GM18951 (cell line): Measurements from ENCODE around the gene AKAP8L.

Experiments used
- POLR2A ChIP-seq: IDR thresholded peaks from 4 replicates; pipeline ENCODE4 v1.6.1; 2011; ENCODE audit warnings: mild to moderate bottlenecking; ENCODE audit not compliant: insufficient read length, insufficient read depth; ENCODE audit errors: extremely low read depth
- in situ Hi-C: fragments of 300-500 bp; cut with MboI; formaldehyde crosslinking; loops from one replicate; pipeline ENCODE4 v1.12.0; 2022; ENCODE audit warnings: low sequenced_read_pairs, mixed read lengths, inconsistent platforms; ENCODE audit not compliant: unreplicated experiment

Gene AKAP8L

DNA sequence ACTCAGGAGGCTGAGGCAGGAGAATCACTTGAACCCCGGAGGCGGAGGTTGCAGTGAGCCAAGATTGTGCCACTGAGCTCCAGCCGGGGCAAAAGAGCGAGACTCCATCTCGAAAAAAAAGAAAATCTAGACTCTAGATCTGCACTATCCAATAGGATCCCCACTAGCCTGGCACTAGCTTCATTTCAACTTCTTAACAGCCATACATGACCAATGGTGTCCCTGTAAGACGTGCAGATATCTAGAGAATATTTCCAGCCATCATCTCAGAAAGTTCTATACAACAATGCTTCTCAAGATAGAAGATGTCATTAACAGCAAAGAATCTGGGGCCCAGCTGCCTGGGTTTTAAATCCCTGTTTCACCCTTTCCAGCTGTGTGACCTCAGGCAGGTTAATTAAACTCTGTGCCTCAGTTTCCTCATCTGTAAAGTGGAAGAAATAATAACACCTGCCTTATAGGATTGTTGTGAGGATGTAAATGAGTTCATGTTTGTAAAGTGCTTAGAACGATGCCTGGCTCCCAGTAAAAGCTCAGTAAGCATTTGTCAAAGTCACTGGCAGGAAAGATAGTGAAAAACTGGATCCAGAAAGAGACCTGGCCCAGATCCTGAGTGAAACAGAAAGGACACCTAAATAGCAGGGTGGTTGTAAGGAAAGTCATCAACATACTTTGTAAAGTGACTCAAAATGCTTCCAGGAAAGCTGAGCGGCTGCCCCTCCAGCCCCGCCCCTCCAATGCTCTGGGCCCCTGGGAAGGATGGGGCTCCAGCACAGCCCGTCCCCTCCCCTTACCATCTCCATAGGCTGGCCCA lies 17.4 kb upstream of the AKAP8L start:
- in situ Hi-C loops: no loop called here
- TF ChIP-seq POLR2A: no peak

DNA sequence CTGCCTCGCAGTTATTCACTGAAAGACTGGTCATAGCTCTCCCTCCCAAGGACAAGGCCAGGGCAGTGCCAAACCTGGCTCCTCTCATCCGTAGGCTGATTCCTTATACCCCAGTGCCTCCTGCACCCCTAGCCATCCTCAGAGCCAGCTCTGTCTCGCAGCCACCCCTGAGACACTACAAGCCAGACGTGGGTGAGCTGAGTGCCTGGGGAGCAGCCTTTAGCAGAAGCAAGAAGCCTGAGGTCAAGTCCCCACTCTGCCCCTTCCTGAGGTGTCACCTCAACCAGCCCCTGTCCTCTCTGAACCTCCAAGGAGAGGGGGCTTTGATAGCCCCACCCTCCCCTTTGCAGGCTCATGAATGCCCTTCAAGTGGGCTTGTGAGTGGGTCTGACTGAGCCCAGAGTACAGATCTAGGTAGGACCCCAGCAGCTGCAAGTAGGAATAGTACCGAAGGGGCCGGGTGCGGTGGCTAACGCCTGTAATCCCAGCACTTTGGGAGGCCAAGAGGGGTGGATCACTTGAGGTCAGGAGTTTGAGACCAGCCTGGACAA lies 14.8 kb upstream of the AKAP8L start:
- in situ Hi-C loops: no loop called here
- no peak for TF ChIP-seq POLR2A

DNA sequence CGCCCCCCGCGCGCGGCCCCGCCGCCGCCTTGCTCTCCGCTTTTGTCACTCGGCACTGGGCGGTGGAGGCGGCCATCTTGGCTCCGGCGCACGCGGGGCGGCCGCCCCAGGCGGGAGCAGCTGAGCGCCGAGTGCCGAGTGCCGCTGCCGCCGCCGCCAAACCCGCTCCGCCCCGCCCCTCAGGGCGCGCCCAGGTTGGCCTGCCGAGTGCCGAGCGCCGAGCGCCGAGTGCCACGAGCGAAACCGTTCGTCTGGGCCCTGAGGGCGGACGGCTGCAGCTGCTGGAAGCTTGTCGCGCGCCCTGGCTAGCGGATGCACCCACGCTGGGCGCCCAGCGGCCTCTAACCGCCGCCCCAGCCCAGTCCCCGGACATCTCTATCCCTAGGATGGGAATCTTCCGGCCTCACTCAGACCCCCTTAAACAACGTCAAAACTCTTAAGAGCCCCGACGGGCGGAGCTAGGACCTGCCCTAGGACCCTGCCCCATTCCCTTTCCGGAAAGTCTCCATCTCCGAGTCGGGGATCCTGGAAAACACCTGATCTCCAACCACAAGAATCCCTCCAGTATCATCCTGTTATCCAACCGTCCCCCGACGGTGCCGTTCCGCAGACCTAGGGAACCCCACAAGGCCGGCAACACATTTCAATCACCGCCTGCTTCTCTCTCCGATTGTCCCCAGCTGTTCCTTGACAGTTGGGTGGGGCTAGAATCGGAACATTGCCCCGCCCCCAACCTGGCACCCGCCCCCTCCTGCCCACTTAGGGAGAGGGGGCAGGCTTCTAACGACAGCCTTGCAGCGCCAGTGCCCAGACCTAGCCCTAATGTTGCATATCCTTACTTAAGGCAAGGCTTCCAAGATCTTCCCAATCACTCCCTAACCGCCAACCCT lies 14.1 kb upstream of the AKAP8L start:
- in situ Hi-C loops: no loop called here
- TF ChIP-seq POLR2A: peak; percentile 69

DNA sequence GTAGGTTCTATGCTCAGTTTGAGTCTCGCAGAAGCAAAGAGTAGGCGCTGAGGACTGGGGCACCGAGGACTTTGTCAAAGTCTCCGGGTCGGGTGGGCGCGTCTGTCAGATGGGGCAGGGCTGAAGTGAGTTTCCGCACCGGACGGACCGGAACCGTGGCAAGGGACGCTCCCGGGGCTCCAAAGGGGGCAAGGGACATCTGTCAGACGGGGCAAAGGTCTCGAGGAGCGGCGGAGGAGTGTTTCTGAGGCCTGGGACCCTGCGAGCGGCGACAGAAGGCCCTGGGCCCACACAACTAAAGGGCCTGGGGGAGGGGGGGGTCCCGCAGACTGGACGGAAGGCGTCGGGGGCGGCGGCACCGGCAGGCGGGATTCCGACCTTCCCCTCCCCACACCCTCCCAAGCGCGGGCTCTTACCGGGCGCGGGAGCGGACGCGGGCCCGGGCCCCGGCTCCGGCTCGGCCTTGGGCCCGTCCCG lies 13.3 kb upstream of the AKAP8L start:
- in situ Hi-C loops: no loop called here
- TF ChIP-seq POLR2A: no peak

DNA sequence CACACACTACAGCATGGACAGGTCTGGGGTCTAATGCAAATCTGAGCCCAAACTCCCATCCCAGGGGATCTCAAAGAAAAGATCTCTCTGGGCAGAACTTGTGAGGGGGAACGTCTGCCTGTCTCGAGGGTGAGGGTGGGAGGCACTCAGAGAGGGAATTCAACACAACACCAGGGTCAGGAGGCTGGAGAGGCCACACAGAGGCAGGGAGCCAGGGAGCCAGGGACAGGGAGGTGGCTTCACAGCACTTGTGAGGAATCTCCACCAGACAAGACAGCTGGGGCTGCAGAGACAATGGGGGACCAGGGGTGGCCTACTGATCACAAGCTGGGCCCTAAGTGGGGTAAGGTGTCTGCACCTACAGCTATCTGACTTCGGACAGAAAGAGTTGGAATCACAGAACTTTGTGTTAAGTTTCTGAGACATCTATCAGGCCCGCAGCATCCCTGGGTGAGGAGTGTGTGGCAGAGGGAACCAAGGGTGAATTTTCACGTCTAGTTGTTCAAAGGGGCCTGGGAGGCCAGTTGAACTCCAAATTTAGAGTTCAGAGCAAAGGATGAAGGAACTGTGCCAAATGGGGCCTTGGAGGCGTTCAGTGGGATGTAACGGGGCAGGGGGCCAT lies 12.7 kb upstream of the AKAP8L start:
- in situ Hi-C loops: no loop called here
- no peak for TF ChIP-seq POLR2A

DNA sequence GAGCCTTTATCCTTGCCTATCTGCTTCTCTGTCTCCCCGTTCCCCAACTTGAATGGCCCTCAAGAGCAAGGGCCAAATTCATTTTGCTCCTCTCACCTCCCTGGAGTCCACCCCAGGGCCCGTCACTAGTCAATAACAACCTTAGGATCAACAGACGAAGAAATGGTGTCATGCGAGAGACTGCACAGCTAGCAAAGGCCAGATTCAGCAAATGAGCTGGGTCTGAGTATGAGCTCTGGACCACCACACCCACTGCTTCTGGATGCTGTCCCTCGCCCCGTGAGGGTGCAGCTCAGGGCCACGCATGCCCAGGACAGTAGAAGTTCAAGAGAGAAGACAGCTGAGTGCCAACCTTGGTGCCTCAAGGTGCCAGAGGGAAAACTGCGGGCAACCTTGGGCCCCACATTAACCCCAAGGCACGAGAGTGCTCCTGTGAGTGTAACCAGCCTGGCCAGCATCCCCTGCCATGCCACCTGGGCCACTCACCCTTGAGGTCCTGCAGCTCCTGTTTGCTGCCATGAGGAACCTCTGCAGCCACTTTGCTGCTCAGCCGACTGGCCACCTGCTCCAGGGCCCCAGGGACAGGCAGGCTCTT lies 11.8 kb upstream of the AKAP8L start:
- in situ Hi-C loops: no loop called here
- no peak for TF ChIP-seq POLR2A

DNA sequence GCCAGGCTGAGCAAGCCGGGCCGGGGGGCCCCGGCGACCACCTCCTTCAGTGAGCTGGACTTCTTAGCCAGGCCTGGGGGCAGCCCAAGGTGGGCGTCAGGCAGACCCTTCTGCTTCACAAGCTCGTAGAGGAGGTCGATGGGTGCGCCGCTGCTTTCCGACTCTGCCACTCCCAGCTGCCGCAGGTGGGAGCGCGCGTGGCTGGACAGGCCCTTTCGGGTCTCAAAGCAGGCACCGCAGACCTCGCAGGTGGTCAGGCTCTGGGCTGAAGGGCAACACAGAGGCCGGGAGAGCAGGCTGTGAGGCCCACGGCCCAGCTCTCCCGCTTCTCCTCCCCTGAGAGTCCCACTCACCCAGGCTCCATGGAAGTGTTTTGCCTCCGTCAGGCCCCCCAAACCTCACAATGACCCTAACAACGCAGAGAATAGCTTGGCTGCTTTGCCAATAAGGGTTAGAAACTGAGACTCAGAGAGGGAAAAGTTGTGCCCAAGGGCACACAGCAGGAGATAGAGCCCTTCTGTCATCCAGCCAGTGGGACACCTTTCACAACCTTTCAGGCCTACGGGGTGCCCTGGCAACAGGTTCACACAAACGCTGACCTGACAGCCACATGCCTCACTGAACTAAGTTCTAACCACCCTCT lies 11.2 kb upstream of the AKAP8L start:
- TF ChIP-seq POLR2A: no peak

DNA sequence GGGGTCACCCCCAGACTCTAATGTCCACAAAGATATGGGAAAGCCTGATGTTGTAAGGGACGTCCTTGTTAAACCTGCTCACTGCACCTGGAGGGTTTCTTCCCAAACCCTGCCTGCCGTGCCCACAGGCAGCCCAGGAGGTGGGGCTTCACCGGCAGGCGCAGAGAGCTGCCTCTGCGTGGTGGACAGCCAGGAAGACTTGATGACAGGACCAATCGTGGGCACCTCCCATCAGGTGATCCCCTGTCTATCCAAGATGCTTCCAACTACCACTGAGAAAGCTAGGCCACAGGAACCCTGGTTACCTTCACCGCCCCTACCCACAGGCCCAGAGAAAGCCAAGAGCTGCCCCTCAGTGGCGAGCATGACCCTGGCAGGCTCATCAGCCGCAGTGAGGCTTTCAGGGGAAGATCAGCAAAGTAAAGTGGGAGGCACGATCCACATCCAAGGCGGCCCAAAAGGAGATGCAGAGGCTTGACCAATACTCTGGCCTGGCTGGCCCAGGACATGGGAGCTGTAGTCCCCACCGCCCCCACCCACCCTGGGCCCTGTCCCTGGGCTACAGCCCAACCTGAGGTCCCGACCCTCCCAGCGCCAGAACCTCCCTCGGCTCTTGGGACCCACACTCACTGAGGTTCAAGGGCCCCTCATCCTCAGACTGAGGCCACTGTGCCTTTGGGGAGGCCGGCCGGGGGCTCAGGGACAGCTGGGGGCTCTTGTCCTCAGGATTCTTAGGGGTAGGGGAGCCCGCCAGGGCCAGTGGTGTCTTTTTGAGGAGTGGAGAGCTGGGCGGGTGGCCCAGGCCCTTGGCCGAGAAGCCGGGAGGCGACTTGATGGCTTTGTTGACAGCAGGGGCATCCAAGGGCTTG lies 10.4 kb upstream of the AKAP8L start:
- in situ Hi-C loops: loop anchor here (5.0 kb wide), 1 partner anchor 123 kb away; no protein-coding TSS in a partner anchor
- no peak for TF ChIP-seq POLR2A

More for the DNA sequence above, 11.2 kb upstream of the AKAP8L start:
- in situ Hi-C loops: loop anchor here (5.0 kb wide), 1 partner anchor 122 kb away; no protein-coding TSS in a partner anchor

DNA sequence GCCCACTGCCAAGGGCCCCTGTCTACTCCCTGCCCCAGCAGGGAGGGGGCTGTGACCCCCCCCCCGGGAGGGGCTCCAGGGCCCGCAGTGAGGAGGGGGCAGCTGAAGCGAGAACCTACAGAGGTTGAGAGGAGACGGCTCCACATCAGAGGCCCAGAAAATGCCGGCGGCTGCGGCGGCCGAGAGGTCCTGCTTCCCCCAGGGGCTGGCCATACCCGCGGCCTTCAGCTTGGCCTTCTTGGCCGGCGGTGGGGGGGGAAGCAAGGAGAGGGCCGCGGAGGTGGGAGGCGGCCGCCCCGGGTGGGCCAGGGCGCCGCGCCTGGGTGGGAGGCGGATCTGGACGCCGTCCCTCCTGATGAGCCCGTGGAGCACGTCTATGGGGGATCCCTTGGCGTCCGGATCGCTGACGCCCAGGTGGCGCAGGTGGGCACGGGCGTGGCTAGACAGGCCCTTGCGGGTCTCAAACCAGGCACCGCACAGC lies 9.2 kb upstream of the AKAP8L start:
- TF ChIP-seq POLR2A: no peak
- in situ Hi-C loops: loop anchor here (5.0 kb wide), 1 partner anchor 124 kb away; no protein-coding TSS in a partner anchor

DNA sequence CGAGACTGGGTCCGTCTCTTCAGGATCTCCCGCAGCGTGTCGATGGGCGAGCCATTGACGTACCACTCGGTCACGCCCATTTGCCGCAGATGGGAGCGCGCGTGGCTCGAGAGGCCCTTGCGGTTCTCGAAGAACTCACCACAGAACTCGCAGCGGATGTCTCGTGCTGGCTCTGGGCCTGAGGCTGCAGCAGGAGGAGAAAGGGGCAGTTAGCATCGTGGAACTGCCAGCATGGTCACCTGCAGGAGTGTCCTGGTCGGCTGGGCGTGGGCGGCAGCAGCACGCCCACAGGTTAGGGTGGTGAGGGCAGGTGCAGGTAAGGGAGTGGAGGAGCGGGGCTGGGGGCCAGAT lies 8.5 kb upstream of the AKAP8L start:
- no peak for TF ChIP-seq POLR2A
- in situ Hi-C loops: loop anchor here (5.0 kb wide), 1 partner anchor 125 kb away; no protein-coding TSS in a partner anchor
